Activated naive CD4-positive, alpha-beta T cell treated with anti-CD3 and anti-CD28 coated beads, Interleukin-2, amount 10 ng/mL, durations not matched to agents 7 days and 5 days (primary cell): Measurements from ENCODE around the gene POLD2.
"Not testable (repeated sequence)": the region's sequence is repeated elsewhere in the genome, so short reads cannot be mapped to it uniquely, and the experiment has no call there.

Experiments used
- CTCF ChIA-PET: fragments of 350-600 bp; sonication (Branson Sonifier 250); formaldehyde crosslinking; loops from one replicate; lab custom pipeline; 2021; ENCODE audit warnings: antibody characterized with exemption; lab: Charles Lee
- DNase-seq: peaks from one replicate; pipeline ENCODE4 v3.0.0-alpha.2; 2020
- H3K27ac Mint-ChIP-seq: one replicate; pipeline ENCODE4 v1.8.0; 2021; ENCODE audit warnings: mild to moderate bottlenecking, moderate library complexity, mixed read lengths
- H3K27me3 Mint-ChIP-seq: one replicate; pipeline ENCODE4 v1.8.0; 2021; ENCODE audit warnings: mild to moderate bottlenecking, mixed read lengths
- H3K36me3 Mint-ChIP-seq: one replicate; pipeline ENCODE4 v1.8.0; 2021; ENCODE audit warnings: mixed read lengths
- H3K4me1 Mint-ChIP-seq: one replicate; pipeline ENCODE4 v1.8.0; 2021; ENCODE audit warnings: mixed read lengths
- H3K4me3 Mint-ChIP-seq: one replicate; pipeline ENCODE4 v1.8.0; 2021; ENCODE audit warnings: mild to moderate bottlenecking, moderate library complexity, mixed read lengths
- H3K9me3 Mint-ChIP-seq: one replicate; pipeline ENCODE4 v1.8.0; 2021; ENCODE audit warnings: mixed read lengths

The POLD2 gene

GRCh38 chr7:44123190-44124003, at the start of gene POLD2:
Gene POLD2, minus strand, starts transcription at chr7:44123548. Its CDS starts 1,495 bp downstream, at chr7:44122053.
- CTCF ChIA-PET = interaction anchor here (0.6 to 1.5 kb wide), 3 partner anchors 8 to 98 kb away, joined by 3 to 4 read pairs (median 3); no protein-coding TSS in a partner anchor
- peaks cover 35% of the 10 kb centered on the region for H3K27me3 Mint-ChIP-seq
- peak within 1 kb of the TSS; percentile 88 for H3K4me3 Mint-ChIP-seq
- H3K27ac Mint-ChIP-seq = peak within 1 kb of the TSS; percentile 85
- no peaks in the 10 kb centered on the region for H3K9me3 Mint-ChIP-seq
- DNase-seq = peak; percentile 99
- H3K4me1 Mint-ChIP-seq = peaks cover 37% of the 10 kb centered on the region
- H3K36me3 Mint-ChIP-seq = peaks cover 26% of the 10 kb centered on the region

GRCh38 chr7:44172803-44173424, 49.6 kb upstream of the POLD2 start:
- Mint-ChIP-seq H3K36me3 (no peaks in the 10 kb centered on the region), H3K4me1 (peaks cover 4% of the 10 kb centered on the region), H3K9me3 (no peaks in the 10 kb centered on the region), H3K4me3 (no peak overlapping the region), H3K27me3 (peaks cover 38% of the 10 kb centered on the region), H3K27ac (no peak overlapping the region)
- CTCF ChIA-PET = no interaction called here
- DNase-seq = no peak

GRCh38 chr7:44172352-44172751, 49.0 kb upstream of the POLD2 start:
- no peaks in the 10 kb centered on the region for H3K36me3 Mint-ChIP-seq
- H3K9me3 Mint-ChIP-seq = no peaks in the 10 kb centered on the region
- H3K27me3 Mint-ChIP-seq = peaks cover 34% of the 10 kb centered on the region
- no peak overlapping the region for H3K27ac Mint-ChIP-seq
- peaks cover 9% of the 10 kb centered on the region for H3K4me1 Mint-ChIP-seq
- no peak overlapping the region for H3K4me3 Mint-ChIP-seq
- no peak for DNase-seq
- CTCF ChIA-PET = no interaction called here

- H3K27ac Mint-ChIP-seq, H3K4me3 Mint-ChIP-seq, H3K4me1 Mint-ChIP-seq, CTCF ChIA-PET, H3K9me3 Mint-ChIP-seq, DNase-seq, H3K36me3 Mint-ChIP-seq: not testable (repeated sequence)
- peaks cover 34% of the 10 kb centered on the region for H3K27me3 Mint-ChIP-seq
Observed at GRCh38 chr7:44171901-44172300, 48.6 kb upstream of the POLD2 start.

GRCh38 chr7:44167920-44168319, 44.6 kb upstream of the POLD2 start:
- Mint-ChIP-seq H3K4me3 (no peak overlapping the region), H3K9me3 (no peaks in the 10 kb centered on the region), H3K27me3 (peaks cover 24% of the 10 kb centered on the region), H3K36me3 (no peaks in the 10 kb centered on the region), H3K4me1 (peaks cover 9% of the 10 kb centered on the region), H3K27ac (no peak overlapping the region)
- CTCF ChIA-PET = no interaction called here
- no peak for DNase-seq

GRCh38 chr7:44163591-44163990, 40.2 kb upstream of the POLD2 start:
- no peaks in the 10 kb centered on the region for H3K36me3 Mint-ChIP-seq
- H3K27ac Mint-ChIP-seq = no peak overlapping the region
- H3K4me1 Mint-ChIP-seq = peaks cover 7% of the 10 kb centered on the region
- CTCF ChIA-PET = interaction anchor here (0.5 kb wide), 1 partner anchor 22 kb away, joined by 3 read pairs; no protein-coding TSS in a partner anchor
- no peaks in the 10 kb centered on the region for H3K9me3 Mint-ChIP-seq
- DNase-seq = no peak
- H3K27me3 Mint-ChIP-seq = peaks cover 45% of the 10 kb centered on the region
- no peak overlapping the region for H3K4me3 Mint-ChIP-seq

GRCh38 chr7:44162785-44163395, 39.5 kb upstream of the POLD2 start:
- no peak overlapping the region for H3K4me3 Mint-ChIP-seq
- no peaks in the 10 kb centered on the region for H3K36me3 Mint-ChIP-seq
- H3K9me3 Mint-ChIP-seq = no peaks in the 10 kb centered on the region
- CTCF ChIA-PET = interaction anchor here (0.5 kb wide), 1 partner anchor 21 kb away, joined by 3 read pairs; no protein-coding TSS in a partner anchor
- H3K27ac Mint-ChIP-seq = no peak overlapping the region
- H3K27me3 Mint-ChIP-seq = peaks cover 41% of the 10 kb centered on the region
- peaks cover 5% of the 10 kb centered on the region for H3K4me1 Mint-ChIP-seq
- no peak for DNase-seq

GRCh38 chr7:44162179-44162578, 38.8 kb upstream of the POLD2 start:
- H3K4me3 Mint-ChIP-seq = no peak overlapping the region
- CTCF ChIA-PET = no interaction called here
- H3K27ac Mint-ChIP-seq = no peak overlapping the region
- no peaks in the 10 kb centered on the region for H3K4me1 Mint-ChIP-seq
- peaks cover 41% of the 10 kb centered on the region for H3K27me3 Mint-ChIP-seq
- no peaks in the 10 kb centered on the region for H3K9me3 Mint-ChIP-seq
- no peak for DNase-seq
- no peaks in the 10 kb centered on the region for H3K36me3 Mint-ChIP-seq

- no peaks in the 10 kb centered on the region for H3K36me3 Mint-ChIP-seq
- no peak overlapping the region for H3K4me3 Mint-ChIP-seq
- no peak for DNase-seq
- peaks cover 41% of the 10 kb centered on the region for H3K27me3 Mint-ChIP-seq
- no peaks in the 10 kb centered on the region for H3K9me3 Mint-ChIP-seq
- H3K27ac Mint-ChIP-seq = no peak overlapping the region
- no peaks in the 10 kb centered on the region for H3K4me1 Mint-ChIP-seq
- CTCF ChIA-PET = no interaction called here
Observed at GRCh38 chr7:44161371-44161770, 38.0 kb upstream of the POLD2 start.

GRCh38 chr7:44159824-44160630, 36.7 kb upstream of the POLD2 start:
- CTCF ChIA-PET = no interaction called here
- DNase-seq = no peak
- H3K4me1 Mint-ChIP-seq = no peaks in the 10 kb centered on the region
- no peaks in the 10 kb centered on the region for H3K9me3 Mint-ChIP-seq
- H3K4me3 Mint-ChIP-seq = no peak overlapping the region
- no peak overlapping the region for H3K27ac Mint-ChIP-seq
- H3K27me3 Mint-ChIP-seq = peaks cover 37% of the 10 kb centered on the region
- no peaks in the 10 kb centered on the region for H3K36me3 Mint-ChIP-seq

GRCh38 chr7:44158873-44159631, 35.7 kb upstream of the POLD2 start:
- Mint-ChIP-seq H3K4me3 (no peak overlapping the region), H3K27ac (no peak overlapping the region), H3K27me3 (peaks cover 36% of the 10 kb centered on the region), H3K4me1 (no peaks in the 10 kb centered on the region), H3K9me3 (no peaks in the 10 kb centered on the region), H3K36me3 (no peaks in the 10 kb centered on the region)
- CTCF ChIA-PET = no interaction called here
- no peak for DNase-seq

GRCh38 chr7:44158096-44158872, 34.9 kb upstream of the POLD2 start:
- peaks cover 29% of the 10 kb centered on the region for H3K27me3 Mint-ChIP-seq
- no peak overlapping the region for H3K27ac Mint-ChIP-seq
- H3K4me1 Mint-ChIP-seq = no peaks in the 10 kb centered on the region
- no peaks in the 10 kb centered on the region for H3K9me3 Mint-ChIP-seq
- DNase-seq = peak; percentile 13
- CTCF ChIA-PET = no interaction called here
- H3K4me3 Mint-ChIP-seq = no peak overlapping the region
- H3K36me3 Mint-ChIP-seq = no peaks in the 10 kb centered on the region
